Heart right ventricle (tissue), 16 donors: Measurements from ENCODE around the gene BCAR3. TPM values are rescaled to one million over a fixed set of nuclear protein-coding genes. Genes with fewer than 3 reads are reported as not detected.

Experiments
- ATAC-seq, 8 donors: fragments of 200-7000 bp; cut with Tn5 transposase; one replicate each; pipeline ENCODE4 v1.9.1; 2020; ENCODE audit warnings: mild to moderate bottlenecking in 8 of 8, moderate library complexity in 8 of 8, moderate number of reproducible peaks in 1 of 8
- DNase-seq, 2 donors: peaks; one replicate each; pipeline ENCODE4 v3.0.0-alpha.2; 2020
- H3K27ac ChIP-seq, 10 donors: fragments of 200-600 bp; sonication (generic) in 2 of 10; one replicate each; pipeline versions ENCODE4 v1.5.0 to v1.8.0; 2020 to 2022; ENCODE audit warnings: mild to moderate bottlenecking in 3 of 10
- H3K27me3 ChIP-seq, 7 donors: fragments of 200-600 bp; one replicate each; pipeline ENCODE4 v1.8.0; 2021 to 2022; ENCODE audit warnings: mild to moderate bottlenecking in 2 of 7
- H3K36me3 ChIP-seq, 9 donors: fragments of 200-600 bp; sonication (generic) in 1 of 9; one replicate each; pipeline versions ENCODE4 v1.5.0 to v1.8.0; 2020 to 2022; ENCODE audit warnings: mild to moderate bottlenecking in 2 of 9
- H3K4me1 ChIP-seq, 9 donors: fragments of 200-600 bp; sonication (generic) in 1 of 9; one replicate each; pipeline versions ENCODE4 v1.5.0 to v1.8.0; 2020 to 2022; ENCODE audit warnings: mild to moderate bottlenecking in 4 of 9
- H3K4me3 ChIP-seq, 10 donors: fragments of 200-600 bp; sonication (generic) in 2 of 10; one replicate each; pipeline versions ENCODE4 v1.5.0 to v1.8.0; 2020 to 2022; ENCODE audit warnings: mild to moderate bottlenecking in 7 of 10, moderate library complexity in 2 of 10
- H3K9me3 ChIP-seq, 11 donors: fragments of 200-600 bp in 10 of 11; sonication (generic) in 2 of 11; one replicate each; pipeline versions ENCODE4 v1.5.0 to v1.8.0; 2013 to 2022; ENCODE audit warnings: mild to moderate bottlenecking in 2 of 11, control low read depth in 1 of 11, moderate library complexity in 1 of 11
- CTCF ChIP-seq, 9 donors: fragments of 200-600 bp; sonication (generic) in 2 of 9; IDR thresholded peaks; one replicate each; pipeline versions ENCODE4 v1.5.0 to v1.8.0; 2021 to 2022; ENCODE audit warnings: antibody characterized with exemption in 9 of 9, mild to moderate bottlenecking in 5 of 9, moderate library complexity in 1 of 9
- WGBS, 2 donors: extraction: QIAGEN DNeasy Blood & Tissue Kit; methylation state at CpG; one replicate each; pipeline ENCODE4 v1.1.7; 2013; ENCODE audit warnings: inconsistent platforms in 1 of 2; 5-methylcytosine and 5-hydroxymethylcytosine counted together
- intact Hi-C, 10 donors: fragments of 100-400 bp; cut with DNase I; formaldehyde crosslinking; loops; one replicate each; pipeline versions ENCODE4 v1.11.1 to v1.14.2; 2022
- polyA plus RNA-seq, 2 donors: library from polyadenylated mRNA; stranded (reverse); fragments of 200-250 nt; gene quantifications; one replicate each; pipeline ENCODE4 v1.2.3, GENCODE V29; 2013
- total RNA-seq, 10 donors: library from RNA; stranded (reverse); fragmentation: NEBNext Ultra II Directional in 3 of 10; extraction: Animal tissue kit (Norgen Biotek cat#: 25700) in 3 of 10; gene quantifications; one replicate each; pipeline versions ENCODE4 v1.2.1 to v1.2.4, GENCODE V29; 2021 to 2023
- donor health status: Arrhythmogenic right ventricular cardiomyopathy.
- donor health status: ischemic (EF 13 %, LVEDD 7.1; RV severe dilation, severe dysfunction).
- donor health status: healthy with polysubstance abuse.
- donor health status: DM: no; HTN: yes; CAD: no.
- donor health status: DM: no; HTN: no; CAD: no.
- donor health status: ischemic (EF 25% LVEDD 6.9; RV normal size, moderate dysfunction).
- donor health status: ischemic (EF 25% LVEDD 5.7; RV mildly dilated, moderate dysfunction).
- donor health status: healthy.
- donor health status: DM: yes; HTN: yes; CAD: no.
- donor health status: Ischemic cardiomyopathy.
- donor health status: ischemic (EF 35%, LVEDD 5.7; RV mildly dilated, moderate dysfunction).
- donor health status: nonischemic (EF 11% LVEDD 7.7; RV severe dilation, severe dysfunction).
- donor health status: DM: yes; HTN: yes; CAD: no.
- donor health status: PGD.
- donor health status: ischemic (EF 29% LVEDD 5.4; RV normal size, mild dysfunction).
- donor health status: nonischemic (EF 23%, LVEDD 6.1; RV moderate dilation, normal function).

Gene BCAR3
- total and polyA plus RNA-seq, 12 donors, result 6.6 to 36.0 (median 15.9) TPM

GRCh38 chr1:93526431-93526830 lies 155.2 kb downstream of the BCAR3 start:
- Histone ChIP-seq H3K4me1 (peaks cover 0 to 7% (median 0%) of the 10 kb centered on the region in 9 donors), H3K27ac (peak overlapping the region in 1 of 10 donors; percentile 13), H3K9me3 (no peaks in the 10 kb centered on the region), H3K36me3 (peaks cover 0 to 44% (median 0%) of the 10 kb centered on the region in 9 donors), H3K27me3 (no peaks in the 10 kb centered on the region), H3K4me3 (no peak overlapping the region)
- TF ChIP-seq CTCF (IDR thresholded peaks at IDR 0.05), result no peak
- DNase-seq, result no peak
- 84 to 94% methylated on average over 2 of the region's 2 CpGs for WGBS, 2 donors
- intact Hi-C loops, result no loop called here
- ATAC-seq, result no peak

GRCh38 chr1:93525431-93525830 lies 156.2 kb downstream of the BCAR3 start:
- no peaks in the 10 kb centered on the region for H3K27me3 ChIP-seq
- DNase-seq, result no peak
- no peak overlapping the region for H3K4me3 ChIP-seq
- peaks cover 0 to 38% (median 0%) of the 10 kb centered on the region in 9 donors for H3K36me3 ChIP-seq
- H3K4me1 ChIP-seq, result peaks cover 0 to 7% (median 0%) of the 10 kb centered on the region in 9 donors
- no peak overlapping the region for H3K27ac ChIP-seq
- no peak for TF ChIP-seq CTCF (IDR thresholded peaks at IDR 0.05)
- no peaks in the 10 kb centered on the region for H3K9me3 ChIP-seq
- intact Hi-C loops, result no loop called here
- 71 to 79% methylated on average over 1 of the region's 1 CpG for WGBS, 2 donors
- no peak for ATAC-seq

- H3K4me1 ChIP-seq, result peaks cover 0 to 7% (median 0%) of the 10 kb centered on the region in 9 donors
- no peak for TF ChIP-seq CTCF (IDR thresholded peaks at IDR 0.05)
- intact Hi-C loops, result no loop called here
- no peak overlapping the region for H3K27ac ChIP-seq
- WGBS, 2 donors, result 75 to 78% methylated on average over 4 of the region's 4 CpGs
- no peaks in the 10 kb centered on the region for H3K9me3 ChIP-seq
- DNase-seq (no peak), ATAC-seq (no peak)
- no peaks in the 10 kb centered on the region for H3K27me3 ChIP-seq
- peaks cover 0 to 22% (median 0%) of the 10 kb centered on the region in 9 donors for H3K36me3 ChIP-seq
- no peak overlapping the region for H3K4me3 ChIP-seq
Measured at GRCh38 chr1:93522721-93523120, 158.9 kb downstream of the BCAR3 start.

GRCh38 chr1:93521618-93522017 lies 160.0 kb downstream of the BCAR3 start:
- Histone ChIP-seq H3K36me3 (peaks cover 0 to 22% (median 0%) of the 10 kb centered on the region in 9 donors), H3K9me3 (no peaks in the 10 kb centered on the region), H3K27ac (no peak overlapping the region), H3K27me3 (no peaks in the 10 kb centered on the region), H3K4me1 (peaks cover 0 to 7% (median 0%) of the 10 kb centered on the region in 9 donors), H3K4me3 (no peak overlapping the region)
- intact Hi-C loops, result no loop called here
- 87 to 94% methylated on average over 2 of the region's 2 CpGs for WGBS, 2 donors
- no peak for DNase-seq
- ATAC-seq, result no peak
- TF ChIP-seq CTCF (IDR thresholded peaks at IDR 0.05), result no peak
